ENCODE data around the gene GSC2.
A peak's percentile ranks its signal among the peaks of the same experiment; 100 is the strongest.

Gene GSC2

GRCh38 chr22:19113429-19113828 is 36.7 kb downstream of the GSC2 start:
- Histone ChIP-seq H3K27ac (ENCODE audit: poor library complexity, severe bottlenecking) (no peak overlapping the region), H3K4me1 (ENCODE audit: insufficient read depth, poor library complexity, severe bottlenecking) (peaks cover 13% of the 10 kb centered on the region), H3K27me3 (ENCODE audit: insufficient read depth, poor library complexity, severe bottlenecking) (no peaks in the 10 kb centered on the region), H3K36me3 (ENCODE audit: low read depth) (no peaks in the 10 kb centered on the region), H3K4me3 (ENCODE audit: severe bottlenecking) (no peak overlapping the region), H3K9me3 (ENCODE audit: severe bottlenecking) (no peaks in the 10 kb centered on the region)
- ATAC-seq (ENCODE audit: low read depth) = no peak
- TF ChIP-seq, protein P1, sequence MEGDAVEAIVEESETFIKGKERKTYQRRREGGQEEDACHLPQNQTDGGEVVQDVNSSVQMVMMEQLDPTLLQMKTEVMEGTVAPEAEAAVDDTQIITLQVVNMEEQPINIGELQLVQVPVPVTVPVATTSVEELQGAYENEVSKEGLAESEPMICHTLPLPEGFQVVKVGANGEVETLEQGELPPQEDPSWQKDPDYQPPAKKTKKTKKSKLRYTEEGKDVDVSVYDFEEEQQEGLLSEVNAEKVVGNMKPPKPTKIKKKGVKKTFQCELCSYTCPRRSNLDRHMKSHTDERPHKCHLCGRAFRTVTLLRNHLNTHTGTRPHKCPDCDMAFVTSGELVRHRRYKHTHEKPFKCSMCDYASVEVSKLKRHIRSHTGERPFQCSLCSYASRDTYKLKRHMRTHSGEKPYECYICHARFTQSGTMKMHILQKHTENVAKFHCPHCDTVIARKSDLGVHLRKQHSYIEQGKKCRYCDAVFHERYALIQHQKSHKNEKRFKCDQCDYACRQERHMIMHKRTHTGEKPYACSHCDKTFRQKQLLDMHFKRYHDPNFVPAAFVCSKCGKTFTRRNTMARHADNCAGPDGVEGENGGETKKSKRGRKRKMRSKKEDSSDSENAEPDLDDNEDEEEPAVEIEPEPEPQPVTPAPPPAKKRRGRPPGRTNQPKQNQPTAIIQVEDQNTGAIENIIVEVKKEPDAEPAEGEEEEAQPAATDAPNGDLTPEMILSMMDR (IDR thresholded peaks at IDR 0.05; ENCODE audit: poor library complexity, severe bottlenecking) = no peak
- DNase-seq (ENCODE audit: low spot score) = no peak

DNA sequence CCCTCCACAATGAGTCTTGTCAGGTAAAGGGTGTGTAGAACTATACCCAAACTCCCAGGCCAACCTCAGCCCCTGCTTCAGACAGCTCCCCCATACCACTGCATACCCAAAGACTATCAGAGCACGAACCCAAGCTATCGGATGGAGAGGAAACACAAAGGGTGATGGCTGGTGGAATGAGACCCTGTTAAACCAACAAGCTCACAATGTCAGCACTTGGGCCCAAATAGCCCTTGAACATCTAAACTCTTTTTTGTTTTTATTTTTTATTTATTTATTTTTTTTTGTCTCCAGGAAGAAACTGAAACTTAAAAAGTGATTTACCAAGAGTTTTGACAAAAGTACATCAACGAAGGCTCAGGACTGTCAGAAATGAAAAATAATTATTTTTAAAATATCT is 38.5 kb downstream of the GSC2 start:
- TF ChIP-seq, protein P1 (IDR thresholded peaks at IDR 0.05; ENCODE audit: poor library complexity, severe bottlenecking) = no peak
- no peaks in the 10 kb centered on the region for H3K27me3 ChIP-seq (ENCODE audit: insufficient read depth, poor library complexity, severe bottlenecking)
- DNase-seq (ENCODE audit: low spot score) (no peak), ATAC-seq (ENCODE audit: low read depth) (no peak)
- H3K36me3 ChIP-seq (ENCODE audit: low read depth) = peaks cover 4% of the 10 kb centered on the region; the same call in 1 of the 2 replicates
- H3K9me3 ChIP-seq (ENCODE audit: severe bottlenecking) = no peaks in the 10 kb centered on the region
- H3K4me1 ChIP-seq (ENCODE audit: insufficient read depth, poor library complexity, severe bottlenecking) = peaks cover 13% of the 10 kb centered on the region
- H3K27ac ChIP-seq (ENCODE audit: poor library complexity, severe bottlenecking) = no peak overlapping the region
- H3K4me3 ChIP-seq (ENCODE audit: severe bottlenecking) = no peak overlapping the region

- H3K27me3 ChIP-seq (ENCODE audit: insufficient read depth, poor library complexity, severe bottlenecking) = no peaks in the 10 kb centered on the region
- no peaks in the 10 kb centered on the region for H3K9me3 ChIP-seq (ENCODE audit: severe bottlenecking)
- H3K36me3 ChIP-seq (ENCODE audit: low read depth) = peaks cover 4% of the 10 kb centered on the region; the same call in 1 of the 2 replicates
- TF ChIP-seq, protein P1 (IDR thresholded peaks at IDR 0.05; ENCODE audit: poor library complexity, severe bottlenecking) = no peak
- no peak overlapping the region for H3K4me3 ChIP-seq (ENCODE audit: severe bottlenecking)
- H3K4me1 ChIP-seq (ENCODE audit: insufficient read depth, poor library complexity, severe bottlenecking) = peaks cover 13% of the 10 kb centered on the region
- H3K27ac ChIP-seq (ENCODE audit: poor library complexity, severe bottlenecking) = peak overlapping the region; percentile 64
- ATAC-seq (ENCODE audit: low read depth) (no peak), DNase-seq (ENCODE audit: low spot score) (no peak)
Measured at GRCh38 chr22:19111140-19111539, 39.0 kb downstream of the GSC2 start.

DNA sequence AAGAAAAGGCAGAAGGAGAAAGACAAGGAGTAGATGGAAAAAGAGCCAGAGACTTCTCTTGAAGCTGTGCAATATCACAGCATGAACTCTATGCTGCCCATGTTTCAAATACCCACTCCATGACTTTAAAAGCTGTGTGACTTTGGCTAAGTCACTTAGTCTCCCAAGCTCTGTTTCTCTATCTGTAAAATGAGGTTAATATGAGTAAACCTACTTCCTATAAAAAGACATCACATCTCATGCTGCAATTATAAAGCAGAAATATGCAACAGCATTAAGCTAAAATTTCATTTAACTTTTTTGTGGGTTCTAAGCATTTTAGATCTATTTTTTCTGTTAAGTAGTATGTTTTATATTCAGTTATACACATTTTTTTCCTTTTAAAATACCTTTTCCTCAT is 39.4 kb downstream of the GSC2 start:
- no peaks in the 10 kb centered on the region for H3K27me3 ChIP-seq (ENCODE audit: insufficient read depth, poor library complexity, severe bottlenecking)
- ATAC-seq (ENCODE audit: low read depth) (no peak), DNase-seq (ENCODE audit: low spot score) (no peak)
- peaks cover 13% of the 10 kb centered on the region for H3K4me1 ChIP-seq (ENCODE audit: insufficient read depth, poor library complexity, severe bottlenecking)
- H3K4me3 ChIP-seq (ENCODE audit: severe bottlenecking) = no peak overlapping the region
- H3K36me3 ChIP-seq (ENCODE audit: low read depth) = peaks cover 4% of the 10 kb centered on the region; the same call in 1 of the 2 replicates
- TF ChIP-seq, protein P1 (IDR thresholded peaks at IDR 0.05; ENCODE audit: poor library complexity, severe bottlenecking) = no peak
- H3K9me3 ChIP-seq (ENCODE audit: severe bottlenecking) = no peaks in the 10 kb centered on the region
- peak overlapping the region; percentile 64 for H3K27ac ChIP-seq (ENCODE audit: poor library complexity, severe bottlenecking)

GRCh38 chr22:19110064-19110458 is 40.0 kb downstream of the GSC2 start:
- DNase-seq (ENCODE audit: low spot score) (no peak), ATAC-seq (ENCODE audit: low read depth) (no peak)
- TF ChIP-seq, protein P1 (IDR thresholded peaks at IDR 0.05; ENCODE audit: poor library complexity, severe bottlenecking) = no peak
- Histone ChIP-seq H3K9me3 (ENCODE audit: severe bottlenecking) (no peaks in the 10 kb centered on the region), H3K27me3 (ENCODE audit: insufficient read depth, poor library complexity, severe bottlenecking) (no peaks in the 10 kb centered on the region), H3K4me3 (ENCODE audit: severe bottlenecking) (no peak overlapping the region), H3K36me3 (ENCODE audit: low read depth) (peaks cover 4% of the 10 kb centered on the region; the same call in 1 of the 2 replicates), H3K27ac (ENCODE audit: poor library complexity, severe bottlenecking) (peak overlapping the region; percentile 64), H3K4me1 (ENCODE audit: insufficient read depth, poor library complexity, severe bottlenecking) (peaks cover 13% of the 10 kb centered on the region)

Measured in RWPE2 (cell line).